GM10847 (cell line): ENCODE measurements around the gene USP30.

ENCODE experiments used
- POLR2A ChIP-seq: IDR thresholded peaks from 2 replicates; pipeline ENCODE4 v1.6.1; 2011; ENCODE audit not compliant: insufficient read length; ENCODE audit errors: extremely low read depth

Gene USP30

DNA sequence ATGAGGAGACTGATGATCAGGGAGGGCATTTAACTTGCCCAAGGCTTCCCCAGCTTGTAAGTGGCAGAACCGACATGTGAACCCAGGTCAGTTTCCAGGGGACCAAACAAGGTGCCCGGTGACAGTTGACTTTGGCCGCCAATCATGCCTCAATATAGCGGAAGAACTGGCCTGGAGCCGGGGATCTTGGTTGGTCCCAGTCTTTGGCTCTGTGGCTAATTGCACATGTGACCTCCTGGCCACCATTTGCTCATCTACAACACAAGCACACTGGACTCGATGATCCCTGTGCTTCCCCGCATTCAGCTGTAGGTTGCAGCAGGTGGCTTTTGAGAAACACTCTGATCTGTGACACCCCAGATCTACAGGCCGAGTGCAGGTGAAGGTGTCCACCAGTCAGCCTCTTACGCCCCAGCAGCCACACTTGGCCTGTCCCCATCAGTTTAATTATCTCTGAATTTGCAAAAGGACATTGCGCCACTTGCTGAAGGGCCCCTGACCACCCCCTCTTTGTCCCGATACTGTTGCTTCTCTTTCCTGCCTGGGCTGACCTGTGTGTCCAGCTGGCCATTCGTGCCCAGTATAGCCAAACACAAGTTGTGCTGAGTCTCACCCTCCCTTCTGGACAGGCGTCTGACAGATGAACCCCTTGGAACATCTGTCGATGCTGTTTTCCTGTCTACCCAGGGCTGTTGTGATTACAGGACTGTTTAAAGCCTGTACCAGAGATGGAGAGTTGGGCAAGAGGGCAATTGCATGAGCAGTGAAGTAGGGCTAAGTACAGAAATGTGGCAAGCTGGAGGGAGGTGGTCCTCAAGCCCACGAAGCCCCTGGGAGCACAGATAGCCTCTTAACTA, 78.1 kb downstream of the USP30 start:
- TF ChIP-seq POLR2A: no peak

DNA sequence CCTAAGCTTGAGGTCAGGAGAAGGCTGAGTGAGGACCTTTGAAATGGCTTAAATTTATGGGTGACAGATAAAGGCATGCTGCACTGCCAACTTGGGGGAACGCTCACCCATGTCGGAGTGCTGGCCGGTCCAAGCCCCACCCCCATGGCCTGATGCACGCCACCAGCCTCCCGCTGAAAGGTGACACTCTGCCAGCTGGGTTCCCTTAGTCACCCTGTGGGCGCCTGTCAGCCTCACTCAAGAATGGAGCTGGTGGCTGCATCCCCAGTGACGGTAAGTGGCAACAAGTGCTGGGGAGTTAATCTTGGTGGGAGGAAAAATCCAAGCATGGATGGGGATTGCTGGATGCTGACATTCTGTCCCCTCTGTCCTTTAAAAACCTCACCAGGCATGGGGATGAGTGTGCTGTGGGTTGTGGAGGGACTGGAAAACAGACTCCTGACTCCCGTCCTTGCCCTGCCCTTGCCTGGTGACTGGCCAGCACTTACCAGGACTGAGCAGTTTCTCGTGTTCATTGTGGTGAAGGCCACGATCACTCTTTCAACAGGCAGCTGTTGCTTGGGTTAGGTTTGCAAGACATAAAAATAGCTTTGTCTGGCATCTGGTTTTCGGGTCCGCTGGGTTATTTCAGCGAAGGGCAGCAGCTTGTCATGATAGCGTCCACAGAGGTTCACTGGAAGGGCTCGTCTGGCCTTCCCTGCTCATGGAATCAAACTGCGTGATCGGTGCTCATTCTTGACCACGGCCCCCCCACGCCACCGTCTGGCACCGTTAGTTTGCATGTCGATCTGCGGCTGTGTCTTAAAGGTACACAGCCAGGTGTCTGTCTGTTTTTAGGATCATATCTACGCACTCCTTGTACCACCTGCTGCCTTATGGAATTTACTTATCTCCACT, 79.0 kb downstream of the USP30 start:
- TF ChIP-seq POLR2A: no peak

DNA sequence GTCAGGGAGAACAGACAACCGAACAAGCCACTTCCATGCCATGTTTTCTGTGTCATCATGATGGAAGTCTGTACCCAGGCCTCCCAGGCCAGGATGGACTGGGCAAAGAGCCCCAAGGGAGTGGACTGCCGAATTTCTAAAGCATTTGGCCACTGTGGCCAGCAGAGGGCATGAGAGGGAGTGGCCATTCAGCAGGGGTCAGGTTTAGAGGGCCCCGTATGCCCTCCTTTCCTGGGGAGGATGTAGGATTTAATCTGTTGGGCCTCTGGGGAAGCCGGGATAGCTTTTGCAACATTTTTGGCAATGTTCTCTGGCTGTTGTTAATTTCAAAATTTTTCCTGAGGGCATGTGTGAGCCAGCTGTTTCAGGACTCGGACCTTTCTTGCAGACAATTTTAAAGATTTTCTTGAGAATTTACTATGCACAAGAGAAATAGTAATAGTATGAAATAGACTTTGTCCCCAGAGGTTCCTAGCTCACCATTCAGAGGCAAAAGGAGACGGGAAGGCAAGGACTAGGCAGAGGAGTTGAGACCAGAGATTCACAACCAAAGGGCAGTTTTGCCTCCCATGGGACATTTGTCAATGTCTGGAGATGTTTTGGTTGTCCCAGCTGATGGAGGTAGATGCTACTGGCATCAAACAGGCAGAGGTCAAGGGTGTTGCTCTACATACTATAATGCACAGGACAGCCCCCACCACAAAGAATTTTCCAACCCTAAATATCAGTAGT, 82.0 kb downstream of the USP30 start:
- no peak for TF ChIP-seq POLR2A

DNA sequence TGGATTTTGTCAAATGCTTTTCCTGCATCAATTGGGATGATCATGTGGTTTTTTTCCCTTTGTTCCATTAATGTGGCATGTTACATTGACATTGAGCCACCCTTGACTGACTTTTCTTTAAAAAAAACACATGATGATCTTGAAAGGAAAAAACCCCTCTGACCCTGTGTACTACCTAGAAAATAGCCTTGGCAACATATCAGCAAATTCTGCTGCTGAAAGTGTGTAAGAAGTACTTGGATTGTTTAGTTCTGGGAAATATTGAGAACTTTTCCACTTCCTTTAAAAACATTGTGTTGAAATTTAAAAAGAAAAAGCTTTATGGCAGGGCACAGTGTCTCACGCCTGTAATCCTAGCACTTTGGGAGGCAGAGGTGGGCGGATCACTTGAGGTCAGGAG, 84.7 kb downstream of the USP30 start:
- TF ChIP-seq POLR2A: no peak
